ENCODE data around the gene FGF12. TPM values are rescaled to one million over a fixed set of nuclear protein-coding genes. Genes with fewer than 3 reads are reported as not detected.

The FGF12 gene
- total RNA-seq, 1 donor from 2014 or later: 3.2 TPM

DNA sequence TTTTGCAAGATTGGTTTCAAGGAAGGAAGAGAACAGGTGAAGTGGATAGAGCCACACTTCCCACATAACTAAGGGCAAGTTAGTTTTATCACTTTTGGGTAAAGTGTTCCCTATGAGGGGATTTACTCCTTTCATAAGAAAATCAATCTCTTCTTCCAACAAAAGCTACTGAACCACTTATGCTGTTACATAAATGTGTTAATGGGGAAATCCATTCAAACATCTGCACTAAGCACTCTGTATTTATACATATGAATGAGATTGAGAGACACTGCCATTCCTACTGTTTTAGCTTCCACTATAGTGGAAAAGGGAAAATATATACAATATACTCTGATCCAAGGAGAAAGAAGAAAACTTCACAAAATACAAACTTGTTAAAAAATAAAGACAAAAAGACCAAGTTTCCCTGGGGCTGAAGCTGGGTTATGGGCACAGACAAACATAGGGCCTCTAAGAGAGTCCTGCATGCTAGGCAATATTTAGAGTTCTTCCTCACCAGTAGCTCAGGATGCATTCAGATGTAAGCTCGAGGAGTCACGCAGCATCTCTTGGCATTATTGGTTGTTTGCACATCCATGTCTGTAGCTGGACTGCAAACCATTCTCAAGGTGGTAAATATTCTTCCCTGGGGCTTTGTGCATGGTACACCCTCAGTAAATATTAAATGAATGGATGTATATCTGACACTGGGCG, 454.2 kb downstream of the FGF12 start:
- Histone ChIP-seq H3K4me1 (no peaks in the 10 kb centered on the region), H3K9me3 (no peaks in the 10 kb centered on the region), H3K27me3 (no peaks in the 10 kb centered on the region), H3K36me3 (no peaks in the 10 kb centered on the region), H3K4me3 (no peak overlapping the region), H3K27ac (no peak overlapping the region)
- ATAC-seq (no peak), DNase-seq (no peak)
- TF ChIP-seq, protein P1, sequence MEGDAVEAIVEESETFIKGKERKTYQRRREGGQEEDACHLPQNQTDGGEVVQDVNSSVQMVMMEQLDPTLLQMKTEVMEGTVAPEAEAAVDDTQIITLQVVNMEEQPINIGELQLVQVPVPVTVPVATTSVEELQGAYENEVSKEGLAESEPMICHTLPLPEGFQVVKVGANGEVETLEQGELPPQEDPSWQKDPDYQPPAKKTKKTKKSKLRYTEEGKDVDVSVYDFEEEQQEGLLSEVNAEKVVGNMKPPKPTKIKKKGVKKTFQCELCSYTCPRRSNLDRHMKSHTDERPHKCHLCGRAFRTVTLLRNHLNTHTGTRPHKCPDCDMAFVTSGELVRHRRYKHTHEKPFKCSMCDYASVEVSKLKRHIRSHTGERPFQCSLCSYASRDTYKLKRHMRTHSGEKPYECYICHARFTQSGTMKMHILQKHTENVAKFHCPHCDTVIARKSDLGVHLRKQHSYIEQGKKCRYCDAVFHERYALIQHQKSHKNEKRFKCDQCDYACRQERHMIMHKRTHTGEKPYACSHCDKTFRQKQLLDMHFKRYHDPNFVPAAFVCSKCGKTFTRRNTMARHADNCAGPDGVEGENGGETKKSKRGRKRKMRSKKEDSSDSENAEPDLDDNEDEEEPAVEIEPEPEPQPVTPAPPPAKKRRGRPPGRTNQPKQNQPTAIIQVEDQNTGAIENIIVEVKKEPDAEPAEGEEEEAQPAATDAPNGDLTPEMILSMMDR (IDR thresholded peaks at IDR 0.05): no peak
- intact Hi-C loops (cut with DNase I): no loop called here

DNA sequence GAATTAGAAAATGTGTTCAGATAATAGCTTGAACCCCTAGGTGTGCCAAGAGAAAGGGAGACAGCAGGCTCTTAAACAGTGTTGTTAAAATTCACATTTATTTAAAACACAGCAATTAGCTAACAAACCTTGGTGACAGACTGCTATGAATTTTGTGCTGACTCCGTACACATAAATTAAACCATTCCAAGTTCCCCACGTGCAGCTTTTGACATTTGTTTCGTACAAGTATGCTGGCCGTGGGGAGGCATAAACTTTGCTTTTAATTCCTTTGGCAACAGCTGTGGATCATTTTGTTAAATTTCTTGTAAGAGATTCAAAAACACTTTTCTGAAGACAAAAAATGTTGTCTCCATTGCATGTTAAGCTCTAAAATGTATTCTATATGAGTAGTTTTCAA, 465.3 kb downstream of the FGF12 start:
- ATAC-seq (no peak), DNase-seq (no peak)
- H3K4me1 ChIP-seq: no peaks in the 10 kb centered on the region
- intact Hi-C loops (cut with DNase I): no loop called here
- no peaks in the 10 kb centered on the region for H3K27me3 ChIP-seq
- H3K9me3 ChIP-seq: no peaks in the 10 kb centered on the region
- TF ChIP-seq, protein P1 (IDR thresholded peaks at IDR 0.05): no peak
- no peak overlapping the region for H3K27ac ChIP-seq
- no peak overlapping the region for H3K4me3 ChIP-seq
- H3K36me3 ChIP-seq: no peaks in the 10 kb centered on the region

DNA sequence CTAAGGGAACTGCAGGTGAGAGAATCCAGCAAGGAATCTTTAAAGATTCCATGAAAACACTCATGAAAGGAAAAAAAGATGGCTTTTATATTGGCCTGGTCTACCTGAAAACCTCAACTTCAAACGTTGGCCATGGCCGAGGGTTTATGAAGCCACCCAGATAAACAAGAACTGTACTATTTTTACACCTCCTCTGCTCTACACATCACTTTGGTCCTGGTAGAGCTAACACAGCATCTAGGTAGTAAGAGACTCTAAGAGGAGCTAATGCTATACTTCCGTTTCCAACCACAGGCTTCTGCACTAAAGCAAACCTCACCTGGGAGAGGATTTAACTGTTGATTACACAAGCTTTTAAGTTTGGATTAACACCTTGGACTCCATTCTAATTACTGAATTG, 466.2 kb downstream of the FGF12 start:
- TF ChIP-seq, protein P1 (IDR thresholded peaks at IDR 0.05): no peak
- ATAC-seq (no peak), DNase-seq (no peak)
- intact Hi-C loops (cut with DNase I): no loop called here
- no peaks in the 10 kb centered on the region for H3K27me3 ChIP-seq
- H3K36me3 ChIP-seq: no peaks in the 10 kb centered on the region
- no peak overlapping the region for H3K4me3 ChIP-seq
- H3K27ac ChIP-seq: no peak overlapping the region
- no peaks in the 10 kb centered on the region for H3K4me1 ChIP-seq
- no peaks in the 10 kb centered on the region for H3K9me3 ChIP-seq

DNA sequence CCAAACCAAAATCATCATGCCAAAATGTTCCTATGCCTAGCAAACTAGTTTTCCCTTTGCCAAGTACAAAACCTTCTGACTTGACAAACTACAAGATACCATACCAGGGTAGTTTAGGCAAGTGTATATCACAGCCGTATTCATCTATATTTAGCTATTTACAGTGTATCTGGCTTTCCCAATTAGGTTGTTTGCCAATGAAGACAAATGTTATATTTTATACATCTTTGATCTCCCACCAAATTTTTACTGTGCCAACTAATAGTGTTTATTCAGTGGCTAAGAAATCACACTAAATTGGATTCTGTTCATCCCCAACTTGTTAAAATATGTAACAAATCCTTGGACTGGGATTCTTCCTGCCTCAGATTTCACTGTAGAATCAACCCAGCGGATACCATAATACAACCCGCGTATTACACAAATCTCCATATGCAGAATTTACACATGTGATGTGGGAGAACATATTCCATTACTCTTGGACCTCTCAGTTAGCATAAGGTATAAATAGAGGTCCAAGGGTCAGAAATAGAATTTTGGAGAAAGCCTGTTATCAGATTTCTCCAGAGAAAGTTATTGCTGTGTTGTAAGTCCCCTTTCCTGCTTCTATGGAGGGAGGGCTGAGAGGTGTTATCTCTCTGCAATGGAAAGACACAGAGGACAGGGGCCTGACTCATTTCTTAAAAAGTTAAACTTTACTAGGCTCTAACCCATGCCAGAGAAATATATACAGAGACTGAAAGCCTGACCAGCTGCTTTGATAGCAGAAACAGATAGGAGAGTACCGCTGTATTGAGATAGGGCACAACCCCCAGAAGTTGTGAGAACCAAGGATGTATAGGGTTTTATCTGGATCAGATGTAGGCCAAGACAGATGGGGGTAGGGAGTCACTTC, 467.0 kb downstream of the FGF12 start:
- intact Hi-C loops (cut with DNase I): no loop called here
- H3K9me3 ChIP-seq: no peaks in the 10 kb centered on the region
- H3K27ac ChIP-seq: no peak overlapping the region
- no peak overlapping the region for H3K4me3 ChIP-seq
- H3K36me3 ChIP-seq: no peaks in the 10 kb centered on the region
- TF ChIP-seq, protein P1 (IDR thresholded peaks at IDR 0.05): no peak
- no peak for ATAC-seq
- DNase-seq: no peak
- H3K4me1 ChIP-seq: no peaks in the 10 kb centered on the region
- H3K27me3 ChIP-seq: no peaks in the 10 kb centered on the region

DNA sequence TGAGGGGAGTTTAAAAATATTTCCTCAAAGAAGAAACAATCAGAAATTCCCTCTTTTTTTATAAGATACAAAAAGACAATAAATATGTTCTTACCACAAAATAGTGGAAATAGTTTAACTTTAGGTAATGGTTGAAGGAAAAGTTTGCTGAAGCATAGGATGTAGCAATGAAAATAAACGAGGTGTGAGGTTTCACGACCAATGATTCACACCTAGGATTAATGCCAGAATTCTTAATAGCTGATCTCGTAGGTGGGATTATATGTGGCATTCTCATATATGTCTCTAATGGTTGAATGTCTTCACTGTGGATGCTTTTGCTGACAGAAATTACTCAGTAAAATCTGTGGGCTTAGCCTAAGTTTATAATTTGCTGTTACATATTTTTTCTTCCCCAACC, 467.7 kb downstream of the FGF12 start:
- Histone ChIP-seq H3K27me3 (no peaks in the 10 kb centered on the region), H3K4me1 (no peaks in the 10 kb centered on the region), H3K9me3 (no peaks in the 10 kb centered on the region), H3K27ac (no peak overlapping the region), H3K36me3 (no peaks in the 10 kb centered on the region), H3K4me3 (no peak overlapping the region)
- ATAC-seq: no peak
- intact Hi-C loops (cut with DNase I): no loop called here
- DNase-seq: no peak
- TF ChIP-seq, protein P1 (IDR thresholded peaks at IDR 0.05): no peak
